Stimulated activated CD8-positive, alpha-beta memory T cell treated with anti-CD3 and anti-CD28 coated beads, Interleukin-7, amount 100 ng/mL, for 48 hours (primary cell): ENCODE data around the gene TPST1.

Experiments used
- DNase-seq, 2 donors: peaks; one replicate each; pipeline ENCODE4 v3.0.0-alpha.2; 2020; ENCODE audit warnings: low read depth in 1 of 2; ENCODE audit errors: extremely low read depth in 1 of 2

TPST1 gene

GRCh38 chr7:66281678-66282590 lies 76.8 kb downstream of the TPST1 start:
- no peak for DNase-seq

GRCh38 chr7:66282591-66282935 lies 77.4 kb downstream of the TPST1 start:
- no peak for DNase-seq

- no peak for DNase-seq
Measured at GRCh38 chr7:66283003-66283920, 78.1 kb downstream of the TPST1 start.

GRCh38 chr7:66296001-66296521 lies 90.9 kb downstream of the TPST1 start:
- DNase-seq, result no peak

GRCh38 chr7:66296557-66296956 lies 91.4 kb downstream of the TPST1 start:
- no peak for DNase-seq

- DNase-seq, result no peak
Measured at GRCh38 chr7:66297579-66297978, 92.4 kb downstream of the TPST1 start.

- DNase-seq, result no peak
Measured at GRCh38 chr7:66301249-66301648, 96.1 kb downstream of the TPST1 start.

- DNase-seq, result no peak
Measured at GRCh38 chr7:66301737-66302136, 96.6 kb downstream of the TPST1 start.

- DNase-seq, result no peak
Measured at GRCh38 chr7:66303454-66304155, 98.5 kb downstream of the TPST1 start.

- DNase-seq, result no peak
Measured at GRCh38 chr7:66304536-66304935, 99.4 kb downstream of the TPST1 start.

GRCh38 chr7:66306243-66306642 lies 101.1 kb downstream of the TPST1 start:
- DNase-seq, result no peak

GRCh38 chr7:66307591-66308215 lies 102.6 kb downstream of the TPST1 start:
- DNase-seq, result no peak

- no peak for DNase-seq
Measured at GRCh38 chr7:66308411-66308810, 103.3 kb downstream of the TPST1 start.

GRCh38 chr7:66310620-66311019 lies 105.5 kb downstream of the TPST1 start:
- no peak for DNase-seq

GRCh38 chr7:66313886-66314568 lies 108.9 kb downstream of the TPST1 start:
- DNase-seq, result no peak

GRCh38 chr7:66315192-66315591 lies 110.1 kb downstream of the TPST1 start:
- no peak for DNase-seq

- no peak for DNase-seq
Measured at GRCh38 chr7:66319407-66319979, 114.4 kb downstream of the TPST1 start.

- no peak for DNase-seq
Measured at GRCh38 chr7:66321283-66321682, 116.1 kb downstream of the TPST1 start.

- DNase-seq, result no peak
Measured at GRCh38 chr7:66323114-66323796, 118.1 kb downstream of the TPST1 start.
